Activated CD4-positive, alpha-beta T cell treated with anti-CD3 and anti-CD28 coated beads, Interleukin-2, Interleukin-6, amounts not matched to agents 100 ng/mL and 50 ng/mL, durations not matched to agents 16 hours and 8 hours (primary cell): Measurements from ENCODE around the gene SMC2.

Experiments used
- DNase-seq: peaks from one replicate; pipeline ENCODE4 v3.0.0-alpha.2; 2020

Gene SMC2

DNA sequence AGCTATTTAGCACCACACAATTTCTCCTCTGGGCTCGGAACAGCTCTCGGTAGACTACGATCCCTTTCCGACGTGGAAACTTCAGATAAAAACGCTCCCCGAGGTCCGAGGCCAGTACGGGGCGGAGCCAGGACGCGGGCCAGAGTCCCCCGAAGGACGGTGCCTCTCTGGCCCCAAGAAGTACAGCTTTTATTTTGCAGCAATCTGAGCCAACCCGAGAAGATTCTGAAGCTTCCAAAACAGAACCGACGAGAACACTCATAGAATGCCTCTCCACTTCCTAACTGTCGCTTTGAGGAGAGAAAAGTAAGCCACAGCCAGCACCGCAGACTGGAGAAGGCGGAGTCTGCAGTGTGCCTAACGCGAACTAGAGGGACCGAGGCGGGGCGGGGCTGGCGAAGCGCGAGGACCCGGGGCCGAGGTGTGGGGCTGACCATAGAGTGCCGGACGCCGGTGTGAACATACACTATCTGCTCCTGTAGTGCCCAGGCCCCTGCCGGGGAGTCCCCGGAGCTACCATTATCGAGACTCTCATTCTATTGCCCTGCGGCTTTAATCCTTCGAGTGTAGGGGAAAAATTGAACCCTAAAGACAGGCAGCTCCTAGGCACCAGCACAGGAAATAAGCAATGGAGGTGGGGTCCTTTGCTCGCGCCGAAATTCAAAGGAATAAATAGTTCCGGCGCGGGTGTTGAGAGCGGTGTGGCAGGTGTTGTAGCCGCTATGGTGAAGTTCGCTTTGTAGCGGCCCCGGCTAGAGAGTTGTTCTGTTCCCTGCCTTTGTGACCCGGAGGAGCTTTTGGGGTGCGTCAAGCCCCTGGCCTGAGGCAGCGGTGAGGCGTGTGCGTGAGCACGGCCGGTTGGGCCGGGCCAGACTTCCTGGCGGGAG lies at the start of gene SMC2:
TSS of gene SMC2 (plus strand) at position 663 of the 887 bp plus-strand sequence. CDS start 1,076 bp downstream, outside the sequence.
- peak; percentile 94 for DNase-seq

DNA sequence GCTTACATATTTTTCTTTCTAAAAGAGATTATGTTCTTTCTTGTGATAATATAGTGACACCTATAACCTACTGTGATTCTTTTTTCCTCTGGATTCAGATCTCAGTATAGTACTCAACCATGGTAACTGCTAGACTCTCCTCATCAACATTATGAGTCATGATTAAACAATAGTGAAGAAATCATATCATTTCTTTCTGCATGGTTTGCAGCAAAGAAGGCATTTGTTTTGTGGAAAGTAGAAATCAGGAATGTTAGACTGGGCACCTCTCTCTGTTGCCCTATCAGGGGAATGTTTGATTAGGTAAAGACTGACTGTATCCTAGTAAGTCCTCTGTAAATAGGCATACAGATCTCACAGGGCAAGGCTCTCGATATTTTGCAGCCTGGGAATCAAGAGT lies 25.6 kb upstream of the SMC2 start:
- DNase-seq: no peak

DNA sequence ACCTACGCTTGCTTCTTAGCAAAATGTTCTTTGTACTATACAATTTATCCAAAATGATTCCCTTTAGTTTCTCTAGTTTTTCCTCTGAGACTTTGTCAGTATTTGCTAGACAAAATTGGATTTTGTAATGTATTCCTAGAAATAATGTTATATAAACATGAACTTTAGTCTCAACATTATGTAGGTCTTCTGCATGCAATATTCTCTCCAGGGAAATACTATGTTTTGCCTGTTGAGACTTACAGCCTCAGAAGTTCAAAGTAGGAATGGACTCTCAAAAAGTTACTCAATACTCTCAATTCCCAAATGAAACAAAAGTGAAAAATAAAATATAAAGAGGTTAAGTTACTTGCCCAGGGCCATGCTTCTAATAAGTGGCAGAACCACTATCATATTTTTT lies 24.8 kb upstream of the SMC2 start:
- no peak for DNase-seq

DNA sequence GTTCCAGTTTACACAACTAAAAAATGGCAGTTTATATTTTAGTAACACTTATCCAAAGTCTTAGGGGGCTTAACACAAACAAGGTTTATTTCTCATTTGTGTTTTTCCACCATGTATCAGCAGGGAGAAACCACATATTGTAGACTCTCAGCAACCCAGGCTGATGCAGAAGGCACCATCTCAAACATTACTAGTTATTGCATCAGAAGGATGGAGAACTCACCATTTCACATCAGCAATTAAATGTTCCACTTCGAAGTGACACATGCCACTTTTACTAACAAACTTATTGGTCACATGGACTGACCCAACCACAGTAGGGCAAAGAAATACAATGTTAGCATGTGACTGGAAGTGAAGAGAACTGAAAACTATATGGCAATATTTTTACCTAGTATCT lies 22.5 kb upstream of the SMC2 start:
- DNase-seq: no peak

DNA sequence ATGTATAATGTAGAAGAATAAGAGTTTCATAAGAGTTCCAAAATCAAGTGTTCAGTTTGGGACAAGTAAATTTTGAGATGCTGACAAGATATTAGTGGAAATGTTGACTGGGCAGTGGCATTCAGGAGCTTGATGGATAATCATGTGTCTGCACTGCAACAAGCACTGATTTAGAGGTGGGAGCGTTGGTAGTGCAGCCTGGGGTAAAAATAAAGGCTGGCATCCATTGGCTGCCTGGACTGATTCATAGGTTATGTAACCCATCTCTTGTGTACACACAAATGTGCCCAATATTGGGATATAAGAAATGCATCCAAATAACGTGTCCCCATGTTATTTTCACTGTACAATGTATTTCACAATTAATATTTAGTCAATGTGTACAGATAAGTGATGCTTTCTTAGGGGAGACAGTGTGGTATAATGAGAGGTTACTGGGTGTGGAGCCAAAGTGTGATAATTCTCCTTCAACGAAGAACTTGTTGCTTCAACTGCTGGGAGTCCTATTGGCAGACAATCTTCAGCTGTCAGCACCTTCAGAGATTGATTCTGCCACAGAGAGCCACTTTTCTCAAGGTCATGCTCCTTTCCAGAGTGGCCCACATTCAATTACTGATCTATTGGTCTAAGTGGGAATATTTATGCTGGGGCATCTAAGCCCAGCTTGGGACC lies 20.9 kb upstream of the SMC2 start:
- DNase-seq: no peak

DNA sequence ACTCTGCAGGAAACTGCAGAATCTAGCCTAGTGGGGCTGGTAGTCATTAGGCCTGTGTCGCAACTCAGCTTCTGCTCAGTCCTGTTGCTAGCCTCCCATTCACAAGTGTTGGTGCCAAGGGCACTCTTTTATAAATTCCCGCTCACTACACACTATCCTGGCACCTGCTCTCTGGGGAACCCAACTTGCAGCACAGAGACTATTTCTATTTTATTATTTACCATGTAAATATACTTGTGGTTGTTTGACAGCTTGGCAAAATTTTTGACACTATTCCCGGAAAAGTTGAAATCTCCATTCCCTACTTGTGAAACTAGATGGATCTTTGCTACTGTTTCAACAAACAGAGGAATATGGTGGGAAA lies 20.4 kb upstream of the SMC2 start:
- no peak for DNase-seq

DNA sequence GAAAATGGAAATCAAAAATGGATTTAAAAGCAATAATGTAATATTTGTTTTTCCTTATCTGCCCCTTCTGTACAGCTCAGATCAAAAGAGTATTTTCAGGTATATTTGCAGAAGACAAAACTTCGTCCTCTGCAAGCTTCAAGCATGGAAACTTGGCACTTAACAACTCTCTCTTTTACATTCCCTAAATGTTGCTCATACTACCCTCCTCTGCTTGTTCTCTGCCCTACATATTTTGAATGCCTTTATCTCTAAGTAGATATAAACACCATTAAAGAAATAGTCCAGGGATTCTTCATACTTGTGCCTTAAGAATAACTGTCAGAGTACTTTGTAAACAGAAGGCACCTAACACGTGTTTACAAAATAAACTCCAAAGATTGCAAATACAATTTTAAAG lies 19.2 kb upstream of the SMC2 start:
- DNase-seq: no peak

DNA sequence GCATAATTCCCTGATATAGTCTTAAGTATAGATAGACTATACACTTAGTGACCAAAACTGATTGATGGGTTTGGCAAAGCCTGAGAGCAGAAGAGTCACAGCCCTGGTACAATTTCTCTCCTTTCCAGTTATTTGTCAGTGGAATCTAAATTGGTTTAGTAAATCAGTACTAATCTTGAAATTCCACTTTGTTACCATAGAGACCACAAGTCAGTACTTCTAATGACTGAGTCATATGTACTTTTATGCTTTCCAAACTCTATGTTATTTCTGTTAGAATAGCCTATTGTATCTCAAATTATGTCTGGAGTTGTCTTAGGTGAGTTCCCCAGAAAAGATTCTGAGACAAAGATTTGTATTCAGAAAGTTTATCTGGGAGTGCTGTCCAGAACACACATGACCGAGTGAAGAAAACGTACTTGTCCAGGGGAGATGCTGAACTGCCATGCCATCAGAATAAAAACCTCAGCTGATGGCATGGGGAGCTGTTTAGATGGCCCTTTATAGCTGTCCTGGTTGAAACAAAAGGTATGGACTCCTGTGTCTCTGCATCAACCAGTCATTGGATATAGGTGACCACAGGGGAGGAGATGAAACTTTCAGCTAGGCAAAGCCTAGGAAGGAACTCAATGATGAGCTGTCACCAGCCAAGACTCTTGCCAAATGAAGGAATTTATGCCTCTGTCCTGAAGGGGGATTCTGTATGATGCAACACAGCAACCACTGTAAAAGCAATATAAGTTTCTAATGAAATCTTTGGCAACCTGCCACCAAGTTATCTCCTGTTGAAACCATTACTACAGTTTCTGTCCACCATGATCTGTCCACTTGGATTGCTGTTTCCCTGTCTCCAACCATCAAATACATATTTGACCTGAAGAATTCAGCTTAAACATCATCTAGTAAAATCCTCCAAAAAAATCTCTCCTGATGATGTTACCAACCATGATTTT lies 18.0 kb upstream of the SMC2 start:
- no peak for DNase-seq

DNA sequence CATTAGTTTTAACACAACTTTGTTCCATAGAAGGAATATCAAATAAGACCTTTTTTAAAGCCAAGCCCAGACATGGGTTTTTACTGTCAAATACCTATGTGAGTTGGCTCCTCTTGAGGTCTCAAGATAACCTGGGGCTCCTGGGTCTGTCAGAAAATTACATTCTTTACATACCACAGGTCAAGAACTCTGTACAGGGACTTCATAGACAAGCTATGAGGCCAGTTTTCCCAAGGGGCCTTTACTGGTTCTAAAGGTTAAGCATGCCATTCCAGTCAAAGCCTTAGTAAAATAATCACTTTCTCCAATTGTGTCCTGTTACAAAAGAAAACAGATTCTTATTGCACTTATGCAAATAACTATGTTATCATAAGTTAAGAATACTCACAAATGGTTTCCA lies 15.5 kb upstream of the SMC2 start:
- DNase-seq: no peak

DNA sequence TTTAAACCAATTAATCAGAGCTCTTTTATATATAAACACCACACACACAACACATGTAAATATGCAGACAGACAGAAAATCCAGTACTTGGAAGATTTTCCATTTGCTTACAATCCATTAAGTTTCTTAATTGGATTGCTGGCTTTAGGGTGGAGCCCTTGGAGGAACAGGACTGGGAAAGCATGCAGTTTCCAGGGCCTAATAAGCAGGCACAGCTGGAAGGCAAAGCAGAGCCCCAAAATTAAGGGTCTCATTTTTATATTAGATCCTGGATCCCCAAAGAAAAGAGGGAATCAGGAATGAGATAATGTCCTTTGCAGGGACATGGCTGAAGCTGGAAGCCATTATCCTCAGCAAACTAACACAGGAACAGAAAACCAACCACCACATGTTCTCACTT lies 13.1 kb upstream of the SMC2 start:
- no peak for DNase-seq

DNA sequence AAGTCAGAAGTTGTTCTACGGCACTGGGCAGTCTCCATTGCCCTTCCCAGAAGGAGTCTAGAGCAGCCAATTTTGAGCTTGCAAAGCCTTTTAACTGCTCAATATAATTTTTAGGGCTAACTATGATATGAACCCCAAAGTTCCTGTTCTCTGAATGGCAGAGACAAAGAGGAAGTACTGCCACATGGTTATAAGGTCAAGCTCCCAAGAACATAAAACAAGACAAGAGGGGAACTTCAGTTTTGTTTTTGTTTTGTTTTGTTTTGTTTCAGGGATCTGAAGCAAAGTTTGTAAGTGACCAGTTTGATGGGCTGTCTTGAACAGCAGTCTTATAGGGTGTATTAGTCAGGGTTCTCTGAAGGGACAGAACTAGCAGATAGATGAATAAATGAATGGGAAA lies 11.9 kb upstream of the SMC2 start:
- no peak for DNase-seq

DNA sequence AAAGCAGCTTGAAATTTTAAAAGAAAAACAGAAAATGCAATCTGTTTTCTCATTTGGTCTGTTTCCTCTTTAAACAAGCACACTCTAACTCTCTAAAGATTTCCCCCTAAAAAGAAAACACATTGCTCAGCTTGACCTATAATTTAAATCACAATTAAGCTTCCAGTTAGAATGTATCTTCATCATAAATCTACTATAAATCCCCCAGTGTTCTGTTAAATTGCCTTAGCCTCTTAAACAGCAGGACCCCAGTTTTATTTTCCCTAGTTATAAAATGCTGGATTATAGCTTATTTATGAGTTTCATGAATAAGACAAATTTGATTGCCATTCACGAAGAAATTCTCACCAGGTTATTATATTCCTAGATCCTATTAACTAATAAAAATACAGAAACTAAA lies 8.6 kb upstream of the SMC2 start:
- no peak for DNase-seq

DNA sequence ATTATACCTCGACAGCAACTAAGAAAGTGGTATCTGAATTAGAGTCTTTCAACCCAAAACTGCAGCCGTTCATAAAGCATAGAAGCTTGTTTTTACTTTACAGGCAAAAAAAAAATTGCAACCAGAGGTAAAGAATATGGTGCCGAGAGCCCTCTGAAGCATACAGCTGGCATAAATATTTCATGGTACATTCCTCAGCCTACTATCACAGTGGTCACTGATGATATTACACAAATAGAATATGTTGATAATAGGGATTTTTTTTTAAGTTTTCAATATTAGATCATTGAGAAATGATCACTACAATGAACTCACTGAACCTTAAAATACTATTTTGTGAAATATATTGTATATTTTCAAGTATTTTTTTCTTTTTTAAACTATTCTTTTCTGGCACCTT lies 6.2 kb upstream of the SMC2 start:
- DNase-seq: no peak

DNA sequence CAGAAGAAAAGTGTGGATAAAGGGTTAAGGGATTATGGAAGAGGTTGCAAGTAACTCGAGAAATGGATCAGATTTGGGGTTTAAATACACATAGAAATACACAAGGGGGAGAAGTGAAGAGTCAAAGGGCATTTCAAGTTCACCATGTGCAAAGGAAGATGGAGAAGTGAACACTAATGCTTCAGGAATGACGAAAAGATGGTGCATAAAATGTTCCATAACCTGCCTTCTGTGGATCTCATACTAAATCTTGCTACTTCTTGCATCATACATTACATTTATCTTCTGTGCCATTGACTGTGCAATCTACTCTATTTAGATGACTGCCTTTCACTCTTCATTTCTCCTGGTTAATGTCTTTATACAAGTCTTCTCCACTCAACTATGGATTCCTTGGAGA lies 5.7 kb upstream of the SMC2 start:
- no peak for DNase-seq

DNA sequence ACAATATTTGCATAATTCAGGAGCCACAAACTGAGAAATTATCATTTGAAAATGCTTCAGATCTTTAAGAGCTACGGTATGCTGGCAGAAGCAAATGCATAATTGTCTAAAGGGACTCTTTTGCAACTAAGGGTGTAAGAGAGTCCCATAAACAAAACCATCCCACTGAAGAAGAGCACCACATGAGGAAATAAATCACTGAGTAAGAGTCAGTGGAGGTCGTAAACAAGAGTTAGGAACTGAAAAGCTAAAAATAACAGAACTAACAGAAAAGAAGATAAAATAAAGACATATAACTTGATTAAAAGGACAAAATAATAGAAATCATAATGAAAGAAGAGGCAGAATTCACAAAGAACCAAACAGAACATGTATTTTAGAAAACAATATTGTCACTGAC lies 3.5 kb upstream of the SMC2 start:
- no peak for DNase-seq

DNA sequence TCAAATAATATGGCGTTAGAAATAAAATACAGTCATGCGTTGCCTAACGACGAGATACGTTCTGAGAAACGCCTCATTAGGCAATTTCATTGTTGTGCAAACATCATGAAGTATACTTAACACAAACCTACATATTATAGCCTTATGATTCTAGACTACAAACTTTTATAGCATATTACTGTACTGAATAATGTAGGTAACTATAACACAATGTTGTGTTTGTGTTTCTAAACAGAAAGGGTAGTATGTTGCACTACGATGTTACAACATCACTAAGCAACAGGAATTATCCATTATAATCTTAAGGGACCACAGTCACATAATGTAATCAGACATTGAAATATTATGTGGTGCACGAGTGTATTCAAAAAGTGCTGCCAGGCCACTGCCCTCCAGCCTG lies 3.0 kb upstream of the SMC2 start:
- DNase-seq: no peak

DNA sequence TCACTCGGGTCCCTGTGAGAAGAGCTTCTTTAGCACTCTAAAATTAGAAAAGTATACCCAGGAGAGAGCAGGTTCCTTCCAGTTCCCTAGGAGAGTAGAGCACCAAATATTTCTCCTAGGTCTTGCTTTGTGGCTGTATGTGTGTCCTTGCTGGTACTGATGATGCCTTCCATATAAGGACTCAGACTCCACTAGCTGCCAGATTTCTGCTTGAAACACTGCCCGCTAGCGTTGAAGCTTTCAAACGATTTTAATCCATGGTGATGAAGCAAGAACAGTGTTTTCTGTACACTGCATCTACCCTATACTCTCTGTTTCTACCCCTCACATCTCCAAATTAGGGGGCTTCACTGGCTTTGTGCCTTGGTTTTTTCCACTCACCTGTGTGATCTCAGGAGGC lies 2.4 kb upstream of the SMC2 start:
- DNase-seq: peak; percentile 35

DNA sequence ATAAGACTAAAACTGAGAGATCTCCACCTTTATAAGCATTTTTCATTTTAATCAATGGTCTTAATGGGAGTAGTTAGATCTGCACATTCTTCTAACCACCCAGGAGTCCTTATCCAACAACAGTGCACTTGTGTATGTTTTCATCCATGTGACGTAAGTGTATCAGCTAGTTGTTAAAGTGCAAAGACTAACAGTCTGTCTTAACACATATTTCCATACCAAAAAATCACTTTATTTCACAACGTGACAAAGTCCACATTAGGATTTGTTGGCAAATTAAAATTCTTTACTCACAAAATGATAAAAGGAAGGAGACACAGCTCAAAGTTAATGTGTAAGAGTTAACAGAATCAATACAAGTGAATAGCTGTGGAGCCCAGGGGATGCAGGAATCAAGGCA lies 1.9 kb upstream of the SMC2 start:
- DNase-seq: no peak

DNA sequence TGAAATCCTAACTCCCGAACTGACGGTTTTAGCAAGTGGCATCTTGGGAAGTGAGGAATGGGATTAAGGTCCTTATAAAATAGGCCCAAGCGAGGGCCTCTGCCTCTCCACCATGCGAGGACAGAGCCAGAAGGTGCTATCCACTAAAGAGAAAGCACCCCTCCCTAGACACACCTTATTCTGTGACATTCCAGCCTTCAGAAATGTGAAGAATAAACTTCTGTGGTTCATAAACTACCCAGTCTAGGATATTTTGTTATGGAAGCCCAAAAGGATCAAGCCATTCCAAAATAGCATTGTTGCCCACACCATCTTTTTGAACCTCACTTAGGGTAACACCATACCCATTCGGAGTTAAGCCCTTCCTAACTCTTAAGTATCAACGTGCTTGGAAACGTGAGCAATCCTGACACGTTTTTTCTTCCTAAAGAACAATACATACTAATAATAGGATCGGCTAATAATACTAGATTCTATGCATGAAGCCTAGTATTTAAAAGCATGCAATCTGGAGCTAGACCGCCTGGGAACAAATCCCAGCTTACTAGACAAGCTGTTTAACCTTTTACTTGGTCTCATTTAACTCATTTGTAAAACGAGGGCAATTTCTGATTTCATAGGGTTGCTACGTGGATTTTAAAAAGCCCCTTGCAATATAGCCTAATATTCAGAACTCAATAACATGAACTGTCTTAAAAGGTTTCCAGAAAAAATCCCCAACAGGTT lies 1.1 kb upstream of the SMC2 start:
- no peak for DNase-seq

DNA sequence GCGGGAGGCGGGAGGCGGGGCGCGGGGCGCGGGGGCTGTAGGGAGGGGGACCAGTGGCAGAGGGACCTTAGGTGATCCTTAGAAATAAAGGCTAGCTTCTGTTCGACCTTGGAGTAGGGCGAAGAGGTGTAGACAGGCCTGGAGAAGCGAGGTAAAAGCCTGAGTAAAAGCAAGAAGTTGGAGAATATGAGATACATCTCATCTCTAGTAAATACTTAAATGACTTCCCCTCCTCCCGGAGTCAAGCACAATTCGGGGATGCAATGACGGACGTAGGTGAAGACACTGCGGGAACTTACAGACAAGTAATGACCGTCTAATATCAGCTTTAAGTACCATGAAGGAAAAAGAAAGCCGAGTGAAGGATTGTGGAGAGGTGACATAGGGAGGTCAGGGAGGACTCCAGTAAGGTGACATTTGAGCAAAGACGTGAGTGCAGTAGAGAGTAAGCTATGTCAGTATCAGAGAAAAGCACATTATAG lies 466 bp downstream of the SMC2 start:
- no peak for DNase-seq

DNA sequence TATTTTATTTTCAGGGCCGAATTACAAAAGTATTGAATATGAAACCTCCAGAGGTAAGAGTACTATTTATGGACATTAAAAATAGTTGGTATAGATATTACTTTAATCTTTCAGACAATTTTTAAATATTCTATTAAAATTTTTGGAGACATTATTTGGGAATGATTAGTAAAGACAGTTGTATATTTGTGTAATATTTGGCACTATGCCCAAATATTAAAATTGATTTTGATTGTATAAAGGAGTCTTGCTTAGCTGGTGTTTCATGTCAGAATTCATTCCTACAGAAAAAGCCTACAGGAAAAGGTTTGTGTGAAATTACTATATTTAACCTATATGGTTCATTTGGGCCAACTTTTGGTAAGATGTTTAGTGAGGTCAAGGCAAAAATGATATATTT lies 5.5 kb downstream of the SMC2 start:
- no peak for DNase-seq

DNA sequence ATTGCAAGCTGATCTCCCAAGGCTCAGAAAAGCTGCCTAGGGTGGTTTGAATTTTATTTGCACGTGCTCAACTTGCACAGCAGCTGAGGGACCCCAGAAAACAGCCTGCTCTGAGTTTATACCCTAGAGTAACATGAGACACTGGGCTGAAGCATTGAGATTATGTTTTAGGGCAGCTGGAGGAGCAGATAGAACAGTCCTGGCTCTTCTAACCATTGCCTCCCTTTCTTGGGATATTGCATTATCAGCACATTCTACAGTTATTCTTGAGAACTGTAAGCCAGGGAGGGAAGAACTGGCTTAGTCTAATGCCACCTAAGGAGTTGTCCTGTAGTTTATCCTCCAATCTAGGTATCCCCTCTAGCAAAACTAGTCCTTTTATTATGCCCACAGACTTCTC lies 10.3 kb downstream of the SMC2 start:
- no peak for DNase-seq

DNA sequence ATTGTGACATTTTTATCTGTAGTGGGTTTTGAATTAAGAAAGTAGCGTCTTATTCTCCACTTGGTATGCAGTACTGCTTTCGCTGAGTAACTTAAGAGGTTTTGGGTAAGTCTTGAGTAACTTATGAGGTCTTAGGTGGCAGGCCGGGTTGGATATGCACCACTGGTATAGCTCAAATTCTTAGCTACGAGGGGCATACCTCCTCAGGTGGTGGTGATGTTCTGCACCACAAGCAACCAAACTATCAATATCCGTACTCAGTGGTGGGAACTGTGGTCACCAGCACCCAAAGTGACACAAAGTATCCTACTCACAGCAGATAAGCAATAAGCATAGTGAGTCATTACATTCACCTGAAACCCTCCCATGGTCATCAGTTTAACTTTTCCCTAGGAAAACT lies 13.7 kb downstream of the SMC2 start:
- DNase-seq: peak; percentile 12
